NCI-H2171 treated with DMSO at 0.1 percent for 48 hours (cell line): ENCODE measurements around the gene OR4P4.

Experiments used
- DNase-seq: peaks from one replicate; lab custom pipeline; 2025; lab: John Stamatoyannopoulos, UW

The OR4P4 gene

GRCh38 chr11:55634813-55635212 lies at the start of gene OR4P4:
Gene OR4P4, plus strand, starts transcription at chr11:55635113.
- DNase-seq = no peak

DNA sequence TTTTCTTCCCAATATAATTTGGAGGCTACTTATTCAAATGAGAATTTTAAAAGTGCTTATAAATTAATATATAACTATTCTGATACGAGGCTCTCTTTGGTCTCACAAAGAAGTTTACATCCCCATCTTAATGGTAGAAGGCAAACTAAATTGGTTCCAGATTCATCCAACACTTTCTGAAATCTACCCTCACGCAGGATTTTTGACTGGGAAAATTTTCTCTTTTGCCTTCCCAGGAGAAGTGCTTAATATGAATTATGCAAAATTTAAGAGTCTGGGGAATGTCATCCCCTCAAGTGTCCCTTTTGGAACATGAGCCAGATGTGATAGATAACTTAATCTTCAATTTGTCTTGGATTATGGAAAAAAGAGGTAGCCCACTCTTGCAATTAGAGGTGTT lies 27.4 kb upstream of the OR4P4 start, which contains the start of gene OR4C11:
Gene OR4C11, minus strand, starts transcription at position 101 of the 400 bp plus-strand sequence. CDS start 3,272 bp downstream, outside the sequence.
- no peak for DNase-seq

DNA sequence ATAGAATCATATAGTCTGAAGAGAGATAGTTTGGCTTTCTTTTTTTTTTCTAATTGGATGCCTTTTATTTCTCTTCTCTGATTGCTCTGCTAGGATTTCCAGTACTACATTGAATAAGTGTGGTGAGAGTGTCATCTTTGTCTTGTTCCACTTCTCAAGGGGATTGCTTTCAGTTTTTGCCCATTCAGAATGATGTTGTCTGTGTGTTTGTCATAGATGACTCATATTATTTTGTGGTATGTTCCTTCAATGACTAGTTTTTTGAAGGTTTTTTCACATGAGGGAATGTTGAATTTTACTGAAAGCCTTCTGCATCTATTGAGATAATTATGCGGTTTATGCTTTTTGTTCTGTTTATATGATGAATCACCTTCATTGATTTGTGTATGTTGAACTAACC lies 10.4 kb upstream of the OR4P4 start:
- no peak for DNase-seq

- DNase-seq = no peak
Observed at GRCh38 chr11:55648027-55648426, 13.1 kb downstream of the OR4P4 start, which contains the start of gene OR4S2. Gene OR4S2, plus strand, starts transcription at chr11:55648327. Its CDS starts 2,577 bp downstream, at chr11:55650904.

GRCh38 chr11:55652560-55652959 lies 17.6 kb downstream of the OR4P4 start:
- DNase-seq = no peak

GRCh38 chr11:55655096-55655495 lies 20.2 kb downstream of the OR4P4 start:
- DNase-seq = no peak

- DNase-seq = no peak
Observed at GRCh38 chr11:55658031-55658573, 23.2 kb downstream of the OR4P4 start.

DNA sequence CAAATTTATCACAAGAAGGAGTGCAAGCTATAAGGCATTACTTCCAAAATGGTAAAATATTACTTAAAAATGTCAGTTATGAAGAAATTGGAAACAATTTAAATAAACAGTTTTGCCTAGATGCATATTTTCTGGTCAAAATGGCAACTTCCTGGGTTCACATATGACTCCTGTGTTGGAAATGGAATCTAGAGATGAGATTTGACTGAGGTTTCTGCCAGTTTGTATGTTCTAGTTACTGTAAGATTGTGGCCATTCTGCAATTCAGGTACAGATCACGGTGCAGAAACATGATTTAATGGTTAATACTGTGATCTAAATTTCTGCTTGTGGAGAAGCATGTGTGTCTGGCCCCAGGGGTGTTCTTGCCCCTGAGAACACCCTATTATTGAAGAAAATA lies 23.7 kb downstream of the OR4P4 start:
- DNase-seq = no peak

DNA sequence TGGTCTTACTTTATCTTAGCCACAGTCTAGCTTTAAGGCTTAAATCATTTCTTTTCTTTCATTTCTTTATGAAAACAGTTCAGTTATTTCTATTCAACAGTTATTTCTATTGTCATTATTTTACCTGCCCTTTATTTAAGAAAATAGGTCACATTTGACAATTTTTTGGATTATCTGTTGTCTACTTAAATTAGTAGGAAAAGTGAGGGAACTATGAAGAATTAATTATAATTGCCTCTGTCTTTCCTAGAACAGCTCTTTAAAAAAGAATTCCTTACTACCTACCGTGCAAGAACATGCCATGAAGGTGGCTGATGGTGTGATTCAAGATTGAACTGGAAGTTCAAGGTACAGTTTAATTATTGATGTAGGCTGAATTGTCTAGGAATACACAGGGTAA lies 27.0 kb downstream of the OR4P4 start, which contains the start of gene OR4C6:
Gene OR4C6, plus strand, starts transcription at position 301 of the 400 bp plus-strand sequence. CDS start 2,966 bp downstream, outside the sequence.
- DNase-seq = no peak

DNA sequence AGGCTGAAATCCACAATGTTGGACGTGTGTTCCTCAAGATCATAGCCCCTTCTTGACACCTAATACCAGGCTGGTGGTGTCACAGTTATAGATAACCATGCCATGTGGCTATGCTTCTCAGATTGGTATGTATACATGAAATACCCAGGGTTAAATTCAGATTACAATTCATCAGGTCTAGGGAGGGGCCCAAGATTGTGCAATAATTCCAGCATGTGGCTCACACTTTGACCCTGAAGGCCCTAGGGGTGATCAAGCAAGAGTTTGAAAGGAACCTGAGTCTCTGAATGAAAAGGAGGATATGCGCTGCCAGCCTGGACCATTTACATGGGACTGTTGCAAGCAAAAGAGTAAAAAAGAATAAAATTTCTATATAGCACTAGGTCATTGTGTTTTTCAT lies 34.5 kb downstream of the OR4P4 start:
- DNase-seq = no peak

DNA sequence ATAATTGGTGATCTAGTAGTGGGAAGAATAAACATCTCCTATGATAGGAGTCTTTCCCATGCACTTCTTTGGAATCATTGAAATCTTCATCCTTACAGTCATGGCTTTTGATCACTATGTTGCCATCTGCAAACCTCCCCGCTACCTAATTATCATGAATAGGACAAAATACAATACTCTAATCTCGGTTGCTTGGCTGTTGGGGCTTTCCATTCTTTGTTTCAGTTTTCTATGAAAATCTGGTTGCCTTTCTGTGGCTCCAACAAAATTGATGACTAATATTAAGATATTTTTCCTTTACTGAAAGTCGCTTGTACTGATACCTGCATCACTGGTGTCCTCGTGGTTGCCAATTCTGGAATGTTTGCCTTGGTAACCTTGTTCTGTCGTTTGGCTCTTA lies 38.9 kb downstream of the OR4P4 start:
- DNase-seq = no peak
